HL-60/S4 treated with retinoic acid at 250 ng/mL for 4 days and 3 days (cell line): ENCODE results near the gene DALRD3.

Source experiments
- in situ Hi-C: fragments of 300-500 bp; cut with MboI; formaldehyde crosslinking; loops from 2 replicates; pipeline ENCODE4 v1.7.0; 2022; ENCODE audit warnings: low sequenced_read_pairs

The DALRD3 gene

GRCh38 chr3:48982686-48983085 is 35.7 kb downstream of the DALRD3 start:
- in situ Hi-C loops: no loop called here

DNA sequence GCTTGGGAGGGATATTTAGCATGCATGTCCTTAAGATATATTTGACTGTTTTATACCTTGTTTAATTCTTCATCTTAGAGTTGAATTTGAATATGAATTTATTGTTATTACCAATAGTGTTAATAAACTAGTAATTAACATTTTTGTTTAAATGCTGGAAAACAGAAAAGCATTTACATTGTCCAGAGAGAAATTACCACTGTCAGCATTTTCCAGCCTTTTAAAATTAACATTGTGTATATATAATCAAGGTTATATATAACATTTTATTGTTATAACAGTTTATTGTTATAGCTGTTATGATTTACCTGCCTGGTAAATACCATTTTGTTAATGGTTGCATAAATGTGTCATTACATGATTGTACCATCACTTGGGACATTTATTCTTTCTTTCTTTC is 36.4 kb downstream of the DALRD3 start:
- in situ Hi-C loops: no loop called here

- in situ Hi-C loops: no loop called here
Measured at GRCh38 chr3:48980295-48980694, 38.1 kb downstream of the DALRD3 start.

- in situ Hi-C loops: no loop called here
Measured at GRCh38 chr3:48979451-48979850, 38.9 kb downstream of the DALRD3 start.

DNA sequence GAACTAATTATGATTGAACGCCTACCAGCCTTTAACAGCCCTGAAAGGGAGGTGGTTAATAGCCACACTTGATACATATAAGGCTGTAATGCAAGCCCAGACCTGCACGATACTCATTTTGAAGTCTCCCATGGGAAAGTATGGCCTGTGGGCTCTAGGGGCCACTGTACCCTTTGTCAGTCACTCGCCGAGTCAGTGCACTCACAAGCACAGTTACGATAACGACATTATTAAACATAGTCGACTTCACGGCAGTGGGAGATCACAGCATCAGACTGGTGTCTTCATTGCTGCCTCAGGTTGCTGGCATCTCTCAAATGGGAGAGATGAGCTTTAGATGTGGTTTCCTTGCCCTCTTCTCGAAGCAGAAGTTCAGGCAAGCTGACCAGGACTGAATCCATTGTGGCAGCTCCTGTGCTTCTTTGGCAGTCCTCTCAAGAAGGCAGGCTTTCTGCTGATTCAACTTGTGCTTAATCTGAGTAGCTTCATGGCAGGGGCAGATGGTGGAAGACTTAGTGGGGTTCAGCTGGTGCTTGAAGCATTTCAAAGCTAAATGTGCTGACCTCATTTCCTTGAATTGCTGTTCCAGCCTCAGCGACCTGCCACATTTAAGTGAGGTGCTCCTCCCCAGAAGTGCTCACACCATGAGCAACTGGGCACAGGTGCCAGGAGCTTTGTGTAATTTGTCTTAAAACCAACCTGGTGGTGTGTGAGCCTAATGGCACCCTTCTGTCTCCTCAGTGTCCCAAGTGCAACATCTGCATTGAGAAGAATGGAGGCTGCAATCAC is 44.1 kb downstream of the DALRD3 start:
- in situ Hi-C loops: loop anchor here (25.0 kb wide), 1 partner anchor 237 kb away; no protein-coding TSS in a partner anchor

DNA sequence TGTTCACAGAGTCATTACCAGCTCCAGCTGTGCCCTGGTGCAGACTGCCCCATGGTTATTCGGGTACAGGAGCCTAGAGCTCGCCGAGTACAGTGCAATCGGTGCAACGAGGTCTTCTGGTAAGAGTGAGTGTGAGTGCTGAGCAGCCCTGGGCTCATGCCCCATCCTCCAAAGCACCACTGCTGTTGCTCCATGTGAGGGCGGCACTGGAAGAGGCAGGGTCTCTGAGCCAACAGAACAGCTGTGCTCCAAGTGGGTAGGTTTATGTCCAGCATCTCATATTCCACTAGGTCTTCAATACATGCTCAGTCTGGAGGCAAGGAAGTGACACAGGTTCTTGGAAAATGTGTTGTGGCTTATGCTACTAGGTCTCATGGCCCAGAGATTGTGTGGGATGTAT is 47.8 kb downstream of the DALRD3 start:
- in situ Hi-C loops: loop anchor here (25.0 kb wide), 1 partner anchor 233 kb away; no protein-coding TSS in a partner anchor

DNA sequence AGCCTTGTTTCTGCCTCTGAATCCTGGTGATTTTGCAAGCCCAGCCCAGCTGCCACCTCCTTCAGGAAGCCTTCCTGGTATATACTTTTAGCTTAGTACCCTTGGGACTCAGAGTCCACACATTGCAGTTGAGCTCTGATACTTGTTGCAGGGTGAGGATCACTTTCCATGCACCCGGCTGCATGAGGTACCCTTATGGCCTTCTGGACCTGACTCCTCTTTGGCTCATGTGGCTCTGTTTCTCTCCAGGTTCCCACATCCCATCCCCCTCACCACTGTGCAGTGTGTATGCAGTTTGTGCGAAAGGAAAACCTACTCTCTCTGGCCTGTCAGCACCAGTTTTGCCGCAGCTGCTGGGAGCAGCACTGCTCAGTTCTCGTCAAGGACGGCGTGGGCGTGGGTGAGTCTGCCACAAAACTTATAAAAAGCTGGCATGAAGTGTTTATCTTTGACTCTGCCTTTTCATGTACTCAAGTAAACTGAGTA is 51.5 kb downstream of the DALRD3 start:
- in situ Hi-C loops: loop anchor here (25.0 kb wide), 1 partner anchor 230 kb away; no protein-coding TSS in a partner anchor

DNA sequence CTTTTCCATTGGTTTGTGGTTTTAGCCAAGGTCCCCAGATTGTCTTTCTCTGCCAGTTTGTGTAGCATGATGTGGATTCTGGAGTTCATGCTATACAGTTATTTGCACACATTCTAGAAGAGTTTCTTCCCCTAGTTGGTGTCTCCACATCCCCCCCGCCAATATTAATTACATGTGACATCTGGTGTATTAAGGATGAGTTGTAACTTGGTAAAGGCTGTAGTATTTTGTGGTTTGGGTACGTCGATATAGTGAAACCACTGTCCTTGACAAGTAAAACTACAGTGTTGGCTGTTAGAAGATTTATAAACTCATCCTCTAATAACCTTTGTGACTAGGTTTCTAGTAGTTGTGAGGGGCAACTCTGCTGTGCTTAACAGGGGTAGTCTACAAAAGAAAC is 52.0 kb downstream of the DALRD3 start:
- in situ Hi-C loops: loop anchor here (25.0 kb wide), 1 partner anchor 229 kb away; no protein-coding TSS in a partner anchor
